ENCODE results near the gene COX4I2.
"Not testable (repeated sequence)": the region's sequence is repeated elsewhere in the genome, so short reads cannot be mapped to it uniquely, and the experiment has no call there.

The COX4I2 gene

GRCh38 chr20:31608251-31608945 lies 29.3 kb upstream of the COX4I2 start:
- no peak for DNase-seq

- DNase-seq, result not testable (repeated sequence)
Observed at GRCh38 chr20:31612271-31612640, 25.5 kb upstream of the COX4I2 start.

GRCh38 chr20:31615416-31615815 lies 22.3 kb upstream of the COX4I2 start:
- no peak for DNase-seq

- DNase-seq, result peak; percentile 19
Observed at GRCh38 chr20:31617432-31618104, 20.1 kb upstream of the COX4I2 start.

- no peak for DNase-seq
Observed at GRCh38 chr20:31620246-31620645, 17.5 kb upstream of the COX4I2 start.

GRCh38 chr20:31623123-31623505 lies 14.6 kb upstream of the COX4I2 start:
- not testable (repeated sequence) for DNase-seq

- not testable (repeated sequence) for DNase-seq
Observed at GRCh38 chr20:31626534-31626933, 11.2 kb upstream of the COX4I2 start.

GRCh38 chr20:31628057-31628456 lies 9.7 kb upstream of the COX4I2 start:
- not testable (repeated sequence) for DNase-seq

- no peak for DNase-seq
Observed at GRCh38 chr20:31630187-31630790, 7.4 kb upstream of the COX4I2 start.

- DNase-seq, result no peak
Observed at GRCh38 chr20:31632548-31633338, 5.0 kb upstream of the COX4I2 start.

GRCh38 chr20:31633339-31633914 lies 4.3 kb upstream of the COX4I2 start:
- DNase-seq, result no peak

GRCh38 chr20:31638317-31638716 lies 605 bp downstream of the COX4I2 start:
- DNase-seq, result no peak

GRCh38 chr20:31638816-31639215 lies 1.1 kb downstream of the COX4I2 start:
- no peak for DNase-seq

- no peak for DNase-seq
Observed at GRCh38 chr20:31640259-31640658, 2.5 kb downstream of the COX4I2 start.

- no peak for DNase-seq
Observed at GRCh38 chr20:31641391-31641790, 3.7 kb downstream of the COX4I2 start.

GRCh38 chr20:31642837-31643236 lies 5.1 kb downstream of the COX4I2 start:
- no peak for DNase-seq

- no peak for DNase-seq
Observed at GRCh38 chr20:31643522-31643921, 5.8 kb downstream of the COX4I2 start.

- DNase-seq, result no peak
Observed at GRCh38 chr20:31644701-31645100, 7.0 kb downstream of the COX4I2 start.

- DNase-seq, result not testable (repeated sequence)
Observed at GRCh38 chr20:31648104-31648503, 10.4 kb downstream of the COX4I2 start.

- DNase-seq, result no peak
Observed at GRCh38 chr20:31652917-31653396, 15.2 kb downstream of the COX4I2 start.

- no peak for DNase-seq
Observed at GRCh38 chr20:31653561-31653960, 15.8 kb downstream of the COX4I2 start.

GRCh38 chr20:31654534-31654933 lies 16.8 kb downstream of the COX4I2 start:
- DNase-seq, result no peak

Measured in CD4-positive, alpha-beta T cell treated with Interferon gamma for 1 hour (primary cell).